VCaP (cell line): Measurements from ENCODE around the gene CHMP4B.

Experiments
- H3K27ac ChIP-seq: fragments of 450-650 bp; 2 replicates; pipeline ENCODE4 v1.5.1; 2017
- TF ChIP-seq, protein P1 (sequence below): fragments of 450-650 bp; conservative IDR thresholded peaks from 2 replicates; pipeline ENCODE4 v1.5.1; 2017; ENCODE audit warnings: mild to moderate bottlenecking, moderate library complexity

CHMP4B gene

DNA sequence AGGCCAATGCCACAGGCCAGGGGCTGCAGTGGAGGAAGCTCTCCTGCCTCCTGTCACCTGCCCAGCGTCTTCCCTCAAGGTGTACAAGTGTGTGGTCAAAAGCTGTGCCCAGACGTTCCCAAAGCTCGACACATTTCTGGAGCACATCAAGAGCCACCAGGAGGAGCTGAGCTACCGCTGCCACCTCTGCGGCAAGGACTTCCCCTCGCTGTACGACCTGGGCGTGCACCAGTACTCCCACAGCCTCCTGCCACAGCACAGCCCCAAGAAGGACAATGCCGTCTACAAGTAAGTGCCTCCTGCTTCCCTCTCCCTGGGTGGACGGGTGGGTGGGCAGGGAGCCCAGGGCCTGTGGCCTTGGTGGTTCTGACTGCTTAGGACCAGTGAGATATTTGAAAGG, 41.1 kb upstream of the CHMP4B start:
- TF ChIP-seq, protein P1, sequence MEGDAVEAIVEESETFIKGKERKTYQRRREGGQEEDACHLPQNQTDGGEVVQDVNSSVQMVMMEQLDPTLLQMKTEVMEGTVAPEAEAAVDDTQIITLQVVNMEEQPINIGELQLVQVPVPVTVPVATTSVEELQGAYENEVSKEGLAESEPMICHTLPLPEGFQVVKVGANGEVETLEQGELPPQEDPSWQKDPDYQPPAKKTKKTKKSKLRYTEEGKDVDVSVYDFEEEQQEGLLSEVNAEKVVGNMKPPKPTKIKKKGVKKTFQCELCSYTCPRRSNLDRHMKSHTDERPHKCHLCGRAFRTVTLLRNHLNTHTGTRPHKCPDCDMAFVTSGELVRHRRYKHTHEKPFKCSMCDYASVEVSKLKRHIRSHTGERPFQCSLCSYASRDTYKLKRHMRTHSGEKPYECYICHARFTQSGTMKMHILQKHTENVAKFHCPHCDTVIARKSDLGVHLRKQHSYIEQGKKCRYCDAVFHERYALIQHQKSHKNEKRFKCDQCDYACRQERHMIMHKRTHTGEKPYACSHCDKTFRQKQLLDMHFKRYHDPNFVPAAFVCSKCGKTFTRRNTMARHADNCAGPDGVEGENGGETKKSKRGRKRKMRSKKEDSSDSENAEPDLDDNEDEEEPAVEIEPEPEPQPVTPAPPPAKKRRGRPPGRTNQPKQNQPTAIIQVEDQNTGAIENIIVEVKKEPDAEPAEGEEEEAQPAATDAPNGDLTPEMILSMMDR, result no peak
- no peak overlapping the region for H3K27ac ChIP-seq

DNA sequence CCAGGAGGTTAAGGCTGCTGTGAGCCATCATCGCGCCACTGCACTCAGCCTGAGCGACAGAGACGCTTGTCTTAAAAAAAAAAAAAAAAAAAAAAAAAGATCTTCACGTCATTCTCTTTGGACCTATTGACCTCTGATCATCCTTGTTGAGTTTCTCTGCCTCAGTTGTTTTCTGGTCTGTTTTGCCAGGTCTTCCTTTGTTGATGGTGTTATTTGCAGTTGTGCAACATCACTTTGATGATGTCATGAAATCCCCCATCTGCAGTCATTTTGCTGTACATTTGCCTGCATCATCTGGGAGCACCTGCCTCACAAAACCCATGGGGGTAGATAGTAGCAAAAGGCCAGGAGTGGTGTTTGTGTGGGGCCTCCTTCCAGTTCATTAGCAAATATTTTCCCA, 39.2 kb upstream of the CHMP4B start:
- H3K27ac ChIP-seq, result no peak overlapping the region
- TF ChIP-seq, protein P1, result no peak

DNA sequence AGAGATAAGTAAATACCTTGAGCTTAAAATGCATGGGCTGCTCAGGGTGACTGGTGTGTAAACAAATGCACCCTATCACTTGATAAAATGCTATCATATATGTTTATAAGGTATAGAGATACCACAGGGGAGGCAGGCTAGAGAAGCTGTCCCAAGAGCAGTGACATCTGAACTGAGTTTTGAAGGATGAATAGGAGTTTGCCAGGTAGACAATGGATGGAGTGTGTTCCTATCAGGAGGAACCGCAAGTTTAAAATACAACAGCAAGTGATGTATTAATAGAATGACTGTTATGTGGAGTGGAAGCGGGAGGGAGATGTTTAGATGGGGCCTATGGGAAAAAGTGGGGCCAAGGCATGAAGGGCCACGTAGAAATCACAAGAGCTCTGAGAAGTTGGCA, 38.7 kb upstream of the CHMP4B start:
- TF ChIP-seq, protein P1, result no peak
- H3K27ac ChIP-seq, result no peak overlapping the region

DNA sequence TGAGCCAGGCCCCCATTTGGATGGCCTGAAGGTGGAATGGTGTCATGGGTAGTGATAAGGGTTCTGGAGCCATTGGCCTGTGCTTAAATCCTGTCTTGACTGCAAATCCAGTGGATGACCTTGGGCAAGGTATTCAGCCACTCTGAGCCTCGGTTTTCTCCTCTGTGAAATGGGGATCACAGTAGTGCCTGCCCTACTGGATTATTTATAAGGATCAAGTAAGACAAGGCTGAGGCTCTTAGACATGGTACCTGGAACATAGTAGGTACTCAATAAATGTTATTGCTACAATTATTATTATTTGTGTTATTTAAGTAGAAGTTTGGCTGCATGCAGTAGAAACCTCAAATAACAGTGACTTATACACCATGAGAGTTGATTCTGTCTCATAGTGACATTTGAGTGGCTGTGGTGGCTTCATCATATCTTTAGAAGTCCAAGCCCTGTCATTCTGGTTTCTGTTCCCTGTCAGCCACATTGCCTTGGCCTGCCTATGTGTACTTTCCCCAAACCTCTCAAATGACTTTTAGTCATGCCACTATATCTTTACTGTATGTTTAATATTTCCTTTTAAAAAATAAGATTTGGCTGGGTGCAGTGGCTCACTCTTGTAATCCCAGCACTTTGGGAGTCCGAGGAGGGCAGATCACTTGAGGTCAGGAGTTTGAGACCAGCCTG, 37.6 kb upstream of the CHMP4B start:
- H3K27ac ChIP-seq, result no peak overlapping the region
- TF ChIP-seq, protein P1, result no peak

DNA sequence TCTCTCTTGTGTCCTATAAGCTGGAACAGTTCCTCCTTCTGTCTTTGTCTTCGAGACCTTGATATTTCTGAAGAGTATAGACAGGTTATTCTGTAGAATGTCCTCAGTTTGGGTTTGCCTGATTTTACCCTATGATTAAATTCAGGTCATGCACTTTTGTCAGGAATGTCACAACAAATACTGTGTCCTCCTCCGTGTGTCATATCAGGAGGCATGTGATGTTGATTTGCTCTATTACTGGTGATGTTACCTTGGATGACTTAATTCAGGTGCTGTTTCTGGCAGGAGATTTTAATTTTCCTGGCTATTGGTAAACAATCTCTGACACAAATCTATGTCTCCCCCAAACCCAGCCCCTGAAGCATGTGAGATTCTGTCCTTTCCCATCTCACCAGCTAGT, 33.3 kb upstream of the CHMP4B start:
- H3K27ac ChIP-seq, result no peak overlapping the region
- TF ChIP-seq, protein P1, result no peak

DNA sequence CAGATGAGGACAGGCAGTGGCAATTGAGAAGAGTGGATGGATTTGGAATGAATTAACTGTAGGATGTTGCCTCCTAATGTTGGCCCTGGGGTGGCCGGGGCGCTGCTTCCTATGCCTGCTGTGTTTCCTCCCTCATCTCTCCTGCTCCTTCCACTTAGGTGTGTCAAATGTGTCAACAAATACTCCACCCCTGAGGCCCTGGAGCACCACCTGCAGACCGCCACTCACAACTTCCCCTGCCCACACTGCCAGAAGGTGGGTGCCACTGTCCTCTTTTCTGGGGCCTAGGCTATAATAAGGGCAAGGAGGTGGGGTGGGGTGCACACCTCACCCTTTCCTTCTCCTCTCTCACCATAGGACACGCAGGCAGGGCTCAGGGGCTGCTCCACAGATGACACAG, 30.0 kb upstream of the CHMP4B start:
- peak overlapping the region; percentile 35; the same call in 1 of the 2 replicates for H3K27ac ChIP-seq

DNA sequence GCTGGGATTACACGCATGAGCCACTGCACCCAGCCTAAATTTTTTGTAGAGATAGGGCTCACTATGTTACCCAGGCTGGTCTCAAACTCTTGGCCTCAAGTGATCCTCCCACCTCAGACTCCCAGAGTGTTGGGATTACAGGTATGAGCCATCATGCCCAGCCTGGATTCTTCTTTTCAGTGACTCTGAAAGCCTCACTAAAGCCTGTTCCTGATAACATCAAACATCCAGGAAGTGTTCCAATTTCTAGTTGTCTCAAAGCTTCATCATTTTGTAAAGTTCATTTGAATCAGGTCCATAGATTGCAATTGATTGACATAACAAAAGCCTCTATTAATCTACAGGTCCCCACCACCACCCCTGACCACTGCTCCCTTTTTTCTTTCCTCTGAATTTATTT, 29.2 kb upstream of the CHMP4B start:
- H3K27ac ChIP-seq, result peak overlapping the region; percentile 35; the same call in 1 of the 2 replicates

More for the DNA sequence above, 30.0 kb upstream of the CHMP4B start:
- TF ChIP-seq, protein P1, result no peak

More for the DNA sequence above, 29.2 kb upstream of the CHMP4B start:
- TF ChIP-seq, protein P1, result no peak
